HepG2 (cell line): Measurements from ENCODE around the gene LZTFL1. TPM values are rescaled to one million over a fixed set of nuclear protein-coding genes. Genes with fewer than 3 reads are reported as not detected.

Source experiments
- ATAC-seq: fragments of 200-7000 bp; cut with Tn5 transposase; 3 replicates; pipeline ENCODE4 v1.9.1; 2020; ENCODE audit warnings: mild to moderate bottlenecking, moderate library complexity
- BruUV-seq: library from RNA; stranded (reverse); fragments of 400-500 nt; replicated peaks from 2 replicates; lab custom pipeline; 2021; lab: Mats Ljungman, UMichigan
- CTCF ChIA-PET: fragments of 300-600 bp; formaldehyde crosslinking; extraction: SDS; loops from one replicate; lab custom pipeline; 2021; ENCODE audit warnings: low total read pairs, inconsistent platforms, low intra/inter-chr PET ratio; lab: Yijun Ruan, JAX
- POLR2A ChIA-PET: fragments of 350-600 bp; sonication (Branson Sonifier 250); formaldehyde crosslinking; loops from one replicate; lab custom pipeline; 2020; ENCODE audit warnings: antibody characterized with exemption, inconsistent platforms; lab: Yijun Ruan, JAX
- DNase-seq: peaks from one replicate; pipeline ENCODE4 v3.0.0-alpha.2; 2015; ENCODE audit warnings: low spot score
- FAIRE-seq: peaks from 3 replicates; lab custom pipeline; 2011; peaks lifted over from hg19 to GRCh38; lab: Jason Lieb, UNC
- H2AFZ ChIP-seq: one replicate; pipeline ENCODE4 v1.6.1; 2011; ENCODE audit warnings: low read length, inconsistent platforms
- H3K27ac ChIP-seq: fragments of 300-600 bp; 3 replicates; pipeline ENCODE4 v1.8.0; 2011; ENCODE audit warnings: mixed run types, mild to moderate bottlenecking, mixed read lengths, low read length, inconsistent platforms; ENCODE audit not compliant: insufficient read depth; ENCODE audit errors: extremely low read length
- H3K27me3 ChIP-seq, 2 experiments: fragments of 200-600 bp in 1 of 2; 2 replicates in 1 of 2; 3 replicates in 1 of 2; pipeline versions ENCODE4 v1.6.0 to v1.8.0; 2011; ENCODE audit warnings: low read length in 2 of 2, mild to moderate bottlenecking in 2 of 2, moderate library complexity in 2 of 2, inconsistent platforms in 1 of 2; ENCODE audit not compliant: insufficient read depth in 2 of 2, control insufficient read depth in 1 of 2
- H3K36me3 ChIP-seq, 2 experiments: fragments of 200-600 bp in 1 of 2; replicated peaks in 1 of 2; 2 replicates in 1 of 2; 3 replicates in 1 of 2; pipeline versions ENCODE4 v1.5.1 to v1.8.0; 2011; ENCODE audit warnings: low read length in 2 of 2, inconsistent platforms in 1 of 2; ENCODE audit not compliant: insufficient read depth in 2 of 2, control insufficient read depth in 1 of 2
- H3K4me1 ChIP-seq: 2 replicates; pipeline ENCODE4 v1.5.1; 2012; ENCODE audit warnings: low read length, inconsistent platforms; ENCODE audit not compliant: insufficient read depth
- H3K4me2 ChIP-seq: 2 replicates; pipeline ENCODE4 v1.6.0; 2011; ENCODE audit warnings: low read depth, low read length, inconsistent platforms
- H3K4me3 ChIP-seq, 3 experiments: fragments of 200-600 bp in 1 of 3; sonication (generic), shearing (Covaris generic) in 1 of 3; replicated peaks in 1 of 3; 2 replicates each; pipeline ENCODE4 v1.5.1; 2011 to 2016; ENCODE audit warnings: low read length in 3 of 3, inconsistent platforms in 2 of 3, low read depth in 2 of 3, mild to moderate bottlenecking in 2 of 3, control low read depth in 1 of 3, mixed read lengths in 1 of 3; ENCODE audit not compliant: insufficient read depth in 1 of 3
- H3K79me2 ChIP-seq: one replicate; pipeline ENCODE4 v1.6.1; 2011; ENCODE audit warnings: low read length, inconsistent platforms; ENCODE audit not compliant: insufficient read depth
- H3K9ac ChIP-seq: 2 replicates; pipeline ENCODE4 v1.6.0; 2011; ENCODE audit warnings: mild to moderate bottlenecking, low read depth, low read length, inconsistent platforms; ENCODE audit not compliant: insufficient read depth
- H3K9me3 ChIP-seq: 2 replicates; pipeline ENCODE4 v1.5.1; 2012; ENCODE audit warnings: mild to moderate bottlenecking, low read length
- H4K20me1 ChIP-seq: 2 replicates; pipeline ENCODE4 v1.6.0; 2011; ENCODE audit warnings: inconsistent platforms, mild to moderate bottlenecking, low read length, moderate library complexity; ENCODE audit not compliant: insufficient read depth
- NR2F2 ChIP-seq: IDR thresholded peaks from 2 replicates; pipeline ENCODE4 v1.6.1; 2012; ENCODE audit warnings: low read depth, inconsistent platforms, borderline replicate concordance
- RFXAP ChIP-seq: sonication (generic); formaldehyde crosslinking; IDR thresholded peaks from 2 replicates; pipeline ENCODE4 v1.4.0; 2020; ENCODE audit warnings: missing genetic modification reagents, borderline replicate concordance
- SNAI1 ChIP-seq: sonication (generic); formaldehyde crosslinking; IDR thresholded peaks from 2 replicates; pipeline ENCODE4 v1.5.0; 2020; ENCODE audit warnings: mild to moderate bottlenecking, missing genetic modification reagents, borderline replicate concordance
- SP2 ChIP-seq: sonication (generic); formaldehyde crosslinking; IDR thresholded peaks from 2 replicates; pipeline ENCODE4 v1.5.1; 2020; ENCODE audit warnings: mild to moderate bottlenecking, missing genetic modification reagents
- STAT5B ChIP-seq: sonication (generic); formaldehyde crosslinking; IDR thresholded peaks from 2 replicates; pipeline ENCODE4 v1.4.0; 2020; ENCODE audit warnings: missing genetic modification reagents
- TARDBP ChIP-seq: sonication (generic); formaldehyde crosslinking; IDR thresholded peaks from 2 replicates; pipeline ENCODE4 v1.8.0; 2022; ENCODE audit warnings: mild to moderate bottlenecking, missing genetic modification reagents
- TOPORS ChIP-seq: sonication (generic); formaldehyde crosslinking; IDR thresholded peaks from 2 replicates; pipeline ENCODE4 v1.8.0; 2023; ENCODE audit warnings: mild to moderate bottlenecking, missing genetic modification reagents
- ZNF326 ChIP-seq: sonication (generic); formaldehyde crosslinking; IDR thresholded peaks from 2 replicates; pipeline ENCODE4 v1.4.0; 2020; ENCODE audit warnings: missing genetic modification reagents, borderline replicate concordance
- ZSCAN21 ChIP-seq: sonication (generic); formaldehyde crosslinking; IDR thresholded peaks from 2 replicates; pipeline ENCODE4 v1.8.0; 2022; ENCODE audit warnings: mild to moderate bottlenecking, missing genetic modification reagents, moderate library complexity, borderline replicate concordance
- WGBS: methylation state at CpG from one replicate; pipeline ENCODE4 v1.1.6; 2017; ENCODE audit warnings: low lambda C conversion rate; 5-methylcytosine and 5-hydroxymethylcytosine counted together
- in situ Hi-C: cut with HindIII; loops from 2 replicates; pipeline ENCODE4 v1.10.0; 2017; ENCODE audit warnings: low pct_unique_long_range_greater_than_20kb; ENCODE audit not compliant: extremely low pct_ligation_motif_present
- intact Hi-C: fragments of 100-400 bp; cut with micrococcal nuclease; formaldehyde crosslinking; loops from one replicate; pipeline ENCODE4 v1.10.0; 2022; ENCODE audit not compliant: unreplicated experiment
- polyA plus RNA-seq, 8 experiments: library from polyadenylated mRNA; depleted of rRNA in 3 of 8; stranded (reverse) in 7 of 8; unstranded in 1 of 8; fragments of >200 nt; fragmentation: Illumina TruSeq in 4 of 8; extraction: Trizol in 4 of 8; gene quantifications; 2 replicates each; pipeline versions ENCODE4 v1.2.1 to v1.2.3, GENCODE V29; 2011 to 2016; ENCODE audit warnings: low read depth in 4 of 8, missing spikeins in 1 of 8, mixed read lengths in 1 of 8; ENCODE audit not compliant: insufficient read depth in 1 of 8
- total RNA-seq, 5 experiments: library from RNA; depleted of rRNA; stranded (reverse); fragments of >200 nt; fragmentation: Illumina TruSeq; extraction: Trizol; gene quantifications; 2 replicates each; pipeline ENCODE4 v1.2.3, GENCODE V29; 2016; ENCODE audit warnings: low read depth in 1 of 5
- TF ChIP-seq, protein P1 (sequence below): IDR thresholded peaks from 2 replicates; pipeline ENCODE4 v1.6.1; 2016
- TF ChIP-seq, protein P2 (sequence below): sonication (generic); formaldehyde crosslinking; IDR thresholded peaks from 2 replicates; pipeline ENCODE4 v1.8.0; 2022; ENCODE audit warnings: mild to moderate bottlenecking, missing genetic modification reagents, moderate library complexity
- TF ChIP-seq, protein P3 (sequence below): sonication (generic); formaldehyde crosslinking; IDR thresholded peaks from 2 replicates; pipeline ENCODE4 v1.4.0; 2020; ENCODE audit warnings: missing genetic modification reagents, borderline replicate concordance

Gene LZTFL1
- total and polyA plus RNA-seq, 2 of the 13 experiments (the other 11 are each of a cell fraction or from before 2014, with no cell fraction given): 16.6 to 17.2 TPM

DNA sequence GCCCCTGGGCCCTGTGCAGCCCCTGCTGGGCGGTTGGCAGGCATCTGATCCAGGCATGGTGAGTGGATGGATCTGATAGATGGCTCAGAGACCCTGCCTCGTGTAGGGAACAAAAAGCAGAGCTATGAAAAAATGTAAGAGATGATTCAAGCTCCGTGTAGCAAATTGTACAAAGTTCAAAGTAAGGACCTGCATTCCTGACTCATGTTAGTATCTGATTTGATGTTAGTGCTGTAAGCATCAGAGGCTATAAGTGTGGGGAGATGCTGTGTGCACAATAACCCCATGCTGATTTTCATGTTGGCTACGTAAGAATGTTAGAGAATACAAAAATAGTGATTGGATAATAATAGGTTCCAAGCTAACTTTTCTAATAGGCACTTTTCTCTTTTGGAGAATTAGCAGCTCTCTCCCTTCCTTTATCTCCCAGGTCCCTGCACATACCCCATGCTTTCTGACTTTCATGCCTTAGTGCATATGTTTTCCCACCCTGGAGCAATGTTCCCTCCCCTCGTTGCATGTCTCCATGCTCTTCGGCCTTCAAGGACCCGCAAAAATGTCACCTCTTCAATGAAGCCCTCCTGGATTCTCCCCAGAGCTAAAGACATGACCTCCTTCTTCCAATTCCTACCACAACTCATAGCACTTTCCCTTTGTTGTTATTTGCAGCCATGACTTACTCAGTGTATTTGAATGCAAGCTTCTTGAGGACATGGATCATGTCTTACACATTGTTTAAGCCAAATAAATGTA lies 46.0 kb upstream of the LZTFL1 start (continued):
- TF ChIP-seq, protein P1, sequence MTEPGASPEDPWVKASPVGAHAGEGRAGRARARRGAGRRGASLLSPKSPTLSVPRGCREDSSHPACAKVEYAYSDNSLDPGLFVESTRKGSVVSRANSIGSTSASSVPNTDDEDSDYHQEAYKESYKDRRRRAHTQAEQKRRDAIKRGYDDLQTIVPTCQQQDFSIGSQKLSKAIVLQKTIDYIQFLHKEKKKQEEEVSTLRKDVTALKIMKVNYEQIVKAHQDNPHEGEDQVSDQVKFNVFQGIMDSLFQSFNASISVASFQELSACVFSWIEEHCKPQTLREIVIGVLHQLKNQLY (CRISPR knock-in tag): no peak
- TF ChIP-seq, protein P2, sequence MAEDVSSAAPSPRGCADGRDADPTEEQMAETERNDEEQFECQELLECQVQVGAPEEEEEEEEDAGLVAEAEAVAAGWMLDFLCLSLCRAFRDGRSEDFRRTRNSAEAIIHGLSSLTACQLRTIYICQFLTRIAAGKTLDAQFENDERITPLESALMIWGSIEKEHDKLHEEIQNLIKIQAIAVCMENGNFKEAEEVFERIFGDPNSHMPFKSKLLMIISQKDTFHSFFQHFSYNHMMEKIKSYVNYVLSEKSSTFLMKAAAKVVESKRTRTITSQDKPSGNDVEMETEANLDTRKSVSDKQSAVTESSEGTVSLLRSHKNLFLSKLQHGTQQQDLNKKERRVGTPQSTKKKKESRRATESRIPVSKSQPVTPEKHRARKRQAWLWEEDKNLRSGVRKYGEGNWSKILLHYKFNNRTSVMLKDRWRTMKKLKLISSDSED: no peak
- TF ChIP-seq ZSCAN21 (CRISPR knock-in tag): no peak
- no peak for TF ChIP-seq TOPORS (CRISPR knock-in tag)
- TF ChIP-seq, protein P3, sequence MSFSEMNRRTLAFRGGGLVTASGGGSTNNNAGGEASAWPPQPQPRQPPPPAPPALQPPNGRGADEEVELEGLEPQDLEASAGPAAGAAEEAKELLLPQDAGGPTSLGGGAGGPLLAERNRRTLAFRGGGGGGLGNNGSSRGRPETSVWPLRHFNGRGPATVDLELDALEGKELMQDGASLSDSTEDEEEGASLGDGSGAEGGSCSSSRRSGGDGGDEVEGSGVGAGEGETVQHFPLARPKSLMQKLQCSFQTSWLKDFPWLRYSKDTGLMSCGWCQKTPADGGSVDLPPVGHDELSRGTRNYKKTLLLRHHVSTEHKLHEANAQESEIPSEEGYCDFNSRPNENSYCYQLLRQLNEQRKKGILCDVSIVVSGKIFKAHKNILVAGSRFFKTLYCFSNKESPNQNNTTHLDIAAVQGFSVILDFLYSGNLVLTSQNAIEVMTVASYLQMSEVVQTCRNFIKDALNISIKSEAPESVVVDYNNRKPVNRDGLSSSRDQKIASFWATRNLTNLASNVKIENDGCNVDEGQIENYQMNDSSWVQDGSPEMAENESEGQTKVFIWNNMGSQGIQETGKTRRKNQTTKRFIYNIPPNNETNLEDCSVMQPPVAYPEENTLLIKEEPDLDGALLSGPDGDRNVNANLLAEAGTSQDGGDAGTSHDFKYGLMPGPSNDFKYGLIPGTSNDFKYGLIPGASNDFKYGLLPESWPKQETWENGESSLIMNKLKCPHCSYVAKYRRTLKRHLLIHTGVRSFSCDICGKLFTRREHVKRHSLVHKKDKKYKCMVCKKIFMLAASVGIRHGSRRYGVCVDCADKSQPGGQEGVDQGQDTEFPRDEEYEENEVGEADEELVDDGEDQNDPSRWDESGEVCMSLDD (CRISPR knock-in tag): no peak
- no peak for TF ChIP-seq RFXAP

DNA sequence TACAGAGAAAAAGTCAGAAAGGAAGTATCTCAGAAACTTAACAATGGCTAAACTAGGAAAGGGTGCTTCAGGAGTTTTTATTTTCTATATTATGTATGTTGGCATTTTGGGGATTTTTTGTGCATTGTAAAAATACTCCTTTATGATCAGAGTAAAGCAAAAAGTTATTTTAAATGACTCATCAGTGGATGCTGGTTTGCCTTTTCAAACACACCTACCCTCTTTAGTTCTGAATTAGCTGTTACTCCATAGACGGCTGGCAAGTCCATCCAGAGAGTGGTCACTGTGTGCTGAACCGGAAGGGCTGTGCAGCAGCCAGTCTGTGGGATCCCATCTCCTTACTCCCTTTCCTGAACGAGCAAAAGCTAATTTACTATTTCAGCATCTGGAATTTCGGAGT lies 45.4 kb upstream of the LZTFL1 start:
- Histone ChIP-seq H3K36me3 (no peaks in the 10 kb centered on the region), H3K27me3 (peaks cover 0 to 4% of the 10 kb centered on the region in 2 experiments; a peak in 1 of 5 replicates), H3K27ac (no peak overlapping the region), H4K20me1 (no peaks in the 10 kb centered on the region), H2AFZ (no peak overlapping the region), H3K9ac (no peak overlapping the region), H3K4me2 (no peak overlapping the region), H3K79me2 (no peaks in the 10 kb centered on the region), H3K4me3 (no peak overlapping the region), H3K4me1 (no peaks in the 10 kb centered on the region), H3K9me3 (no peaks in the 10 kb centered on the region)
- no peak for FAIRE-seq
- no peak for ATAC-seq
- no peak for TF ChIP-seq SNAI1 (CRISPR knock-in tag)
- TF ChIP-seq SP2 (CRISPR knock-in tag): no peak
- no peak for TF ChIP-seq NR2F2
- TF ChIP-seq ZNF326: no peak
- TF ChIP-seq STAT5B (CRISPR knock-in tag): no peak
- no peak for TF ChIP-seq TARDBP
- no TSS peak for BruUV-seq
- 36% methylated on average over 4 of the region's 4 CpGs for WGBS
- no peak for DNase-seq
- in situ Hi-C loops: no loop called here
- ChIA-PET CTCF (no interaction called here), POLR2A (no interaction called here)
- intact Hi-C loops: no loop called here
